Inflammatory macrophage treated with lipopolysaccharide for 1 hour (primary cell): Measurements from ENCODE around the gene SLC5A2.
A peak's percentile ranks its signal among the peaks of the same experiment; 100 is the strongest.
"Not testable (repeated sequence)": the region's sequence is repeated elsewhere in the genome, so short reads cannot be mapped to it uniquely, and the experiment has no call there.

Source experiments
- DNase-seq, 2 donors: peaks; one replicate each; pipeline ENCODE4 v3.0.0-alpha.2; 2020 to 2022

Gene SLC5A2

DNA sequence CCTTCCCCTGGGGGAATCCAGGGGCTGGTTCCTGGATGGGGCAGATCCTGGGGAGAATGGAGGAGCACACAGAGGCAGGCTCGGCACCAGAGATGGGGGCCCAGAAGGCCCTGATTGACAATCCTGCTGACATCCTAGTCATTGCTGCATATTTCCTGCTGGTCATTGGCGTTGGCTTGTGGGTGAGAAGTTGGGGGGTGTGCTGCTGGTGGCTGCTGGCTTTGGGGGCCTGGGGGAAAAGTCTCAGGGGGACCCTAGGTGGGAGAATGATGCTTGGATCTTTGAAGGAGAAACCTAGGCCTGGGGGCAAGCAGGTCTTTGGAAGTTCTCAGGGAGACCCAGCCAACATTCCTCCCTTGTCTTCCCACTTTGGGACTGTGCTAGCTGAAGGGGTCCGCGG is at the start of gene SLC5A2:
TSS of gene SLC5A2 (plus strand) at position 43 of the 400 bp plus-strand sequence. CDS start at position 57, 14 bp downstream.
- no peak for DNase-seq

DNA sequence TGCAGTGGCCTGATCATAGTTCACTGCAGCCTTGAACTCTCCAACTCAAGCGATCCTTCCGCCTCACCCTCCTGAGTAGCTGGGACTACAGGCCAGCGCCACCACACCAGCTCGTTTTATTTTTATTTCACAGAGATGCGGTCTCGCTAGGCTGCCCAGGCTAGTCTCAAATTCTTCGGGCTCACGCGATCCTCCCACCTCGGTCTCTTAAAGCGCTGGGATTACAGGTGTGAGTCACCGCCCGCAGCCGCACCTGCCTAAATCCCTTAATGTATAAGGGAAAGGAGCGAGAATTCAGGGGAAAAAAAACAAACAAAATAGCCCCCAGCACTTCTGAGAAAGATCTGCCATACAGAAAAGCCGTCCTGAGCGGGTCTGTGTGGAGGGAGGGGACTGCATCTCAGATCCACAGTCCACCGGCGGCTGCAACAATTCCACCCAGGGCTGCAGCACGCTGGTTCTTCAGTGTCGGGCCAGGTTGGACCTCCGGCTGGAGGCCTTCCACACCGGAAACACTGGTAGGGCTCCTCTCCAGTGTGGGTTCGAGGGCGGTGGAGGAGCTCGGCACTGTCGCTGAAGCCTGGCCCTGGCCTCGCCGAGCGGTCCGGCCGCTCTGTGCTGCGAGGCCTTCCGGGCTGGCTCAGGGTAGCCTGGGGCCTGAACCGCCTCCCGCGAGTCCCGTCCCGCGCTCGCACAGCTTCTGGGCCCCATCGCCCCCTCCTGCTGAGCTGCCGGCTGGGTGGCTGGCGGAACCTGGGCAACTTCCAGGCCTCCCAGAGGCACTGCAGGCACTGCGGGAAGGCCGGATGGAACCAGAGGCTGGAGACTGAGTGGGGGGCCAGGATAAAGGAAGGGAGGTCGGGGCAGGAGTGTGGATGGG is 47.3 kb upstream of the SLC5A2 start:
- DNase-seq, result no peak

- DNase-seq, result no peak
These were observed 46.5 kb upstream of the SLC5A2 start for GRCh38 chr16:31436221-31437045.

GRCh38 chr16:31438414-31438813 is 44.5 kb upstream of the SLC5A2 start:
- no peak for DNase-seq

GRCh38 chr16:31439023-31439422 is 43.9 kb upstream of the SLC5A2 start:
- not testable (repeated sequence) for DNase-seq

DNA sequence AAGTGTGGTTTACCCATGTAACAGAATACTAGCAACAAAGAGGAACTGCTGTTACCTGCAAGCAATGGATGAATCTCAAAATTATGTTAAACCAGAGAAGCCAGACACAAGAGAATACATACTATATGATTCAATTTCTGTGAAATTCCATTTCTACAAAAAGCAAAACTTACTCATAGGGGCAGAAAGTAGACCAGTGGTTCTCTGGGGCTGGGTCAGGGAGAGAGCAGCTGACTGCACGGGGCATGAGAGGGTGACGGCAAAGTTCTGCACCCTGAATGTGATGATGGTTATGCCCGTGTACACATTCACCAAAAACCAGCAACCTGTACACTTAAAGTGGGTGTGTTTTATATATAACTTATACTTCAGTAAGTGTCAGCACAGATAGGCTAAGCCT is 43.4 kb upstream of the SLC5A2 start:
- DNase-seq, result no peak

DNA sequence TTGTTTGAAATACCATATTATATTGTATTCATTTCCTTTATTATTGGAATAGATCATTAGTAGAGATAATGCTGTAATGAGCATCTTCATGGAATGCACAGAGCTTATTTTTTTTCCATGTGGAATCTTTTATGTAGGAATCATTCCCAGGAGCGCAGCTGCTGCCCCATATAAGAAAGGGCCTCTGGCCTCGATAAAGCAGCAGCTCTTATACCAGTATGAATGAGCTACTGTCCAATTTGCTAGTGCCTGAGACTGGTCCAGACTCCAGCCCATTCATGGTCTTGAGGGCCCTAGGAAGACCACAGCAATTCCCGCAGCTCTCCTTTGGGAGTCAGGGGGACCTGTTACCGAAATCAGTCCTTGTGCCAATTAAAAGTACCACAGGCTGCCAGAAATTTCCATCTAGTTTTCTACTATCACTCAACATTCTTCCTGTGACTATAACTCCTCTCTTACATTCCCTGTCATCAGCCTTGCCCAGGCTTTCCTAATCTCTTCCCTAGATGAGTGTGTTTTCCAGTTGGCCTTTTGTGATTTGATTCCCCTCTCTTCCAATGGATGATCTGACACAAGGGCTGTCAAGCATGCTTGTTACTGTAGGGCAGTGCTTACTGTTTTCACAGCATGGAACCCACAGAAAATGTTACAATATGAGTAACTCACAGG is 42.3 kb upstream of the SLC5A2 start:
- no peak for DNase-seq

DNA sequence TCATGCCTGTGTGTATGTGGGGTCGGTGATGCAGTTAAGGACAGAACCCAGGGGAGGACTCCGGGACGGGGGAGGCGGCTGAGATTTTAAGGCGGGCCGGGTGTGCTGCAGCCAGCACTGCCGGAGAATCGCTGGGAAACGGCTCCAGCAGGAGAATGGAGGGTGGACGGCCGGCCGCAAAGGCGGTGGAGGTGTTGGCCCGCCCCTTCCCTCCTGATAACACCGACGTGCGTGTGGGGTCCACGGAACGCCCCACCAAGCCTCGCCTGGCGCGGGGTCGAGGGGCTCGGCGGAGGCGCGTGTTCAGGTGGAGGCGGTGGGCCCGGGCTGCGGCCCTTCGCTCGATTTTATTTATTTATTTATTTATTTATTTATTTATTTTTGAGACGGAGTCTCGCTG is 41.0 kb upstream of the SLC5A2 start:
- no peak for DNase-seq

DNA sequence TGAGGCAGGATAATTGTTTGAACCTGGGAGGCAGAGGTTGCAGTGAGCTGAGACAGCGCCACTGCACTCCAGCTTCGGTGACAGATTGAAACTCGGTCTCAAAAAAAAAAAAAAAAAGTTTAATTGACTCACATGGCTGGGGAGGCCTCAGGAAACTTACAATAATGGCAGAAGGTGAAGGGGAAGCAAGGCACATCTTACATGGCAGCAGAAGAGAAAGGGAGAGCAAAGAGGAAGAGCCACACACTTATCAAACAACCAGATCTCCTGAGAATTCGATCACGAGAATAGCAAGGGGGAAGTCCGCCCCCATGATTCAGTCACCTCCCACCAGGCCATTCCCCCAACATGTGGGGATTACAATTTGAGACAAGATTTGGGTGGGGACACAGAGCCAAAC is 37.0 kb upstream of the SLC5A2 start:
- DNase-seq, result not testable (repeated sequence)

DNA sequence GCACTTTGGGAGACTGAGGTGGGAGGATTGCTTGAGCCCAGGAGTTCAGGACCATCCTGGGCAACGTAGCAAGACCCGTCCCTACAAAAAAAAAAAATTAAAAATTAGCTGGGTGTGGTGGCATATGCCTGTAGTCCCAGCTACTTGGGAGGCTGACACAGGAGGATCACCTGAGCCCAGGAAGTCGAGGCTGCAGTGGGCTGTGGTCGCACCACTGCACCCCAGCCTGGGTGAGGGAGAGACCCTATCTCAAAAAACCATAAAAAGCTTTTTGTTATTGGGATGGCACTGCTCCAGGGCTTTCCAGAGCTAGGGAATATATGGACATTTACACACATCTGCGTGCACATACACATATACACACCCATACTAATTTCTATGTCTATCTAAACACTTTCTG is 31.7 kb upstream of the SLC5A2 start:
- no peak for DNase-seq

GRCh38 chr16:31451681-31452351 is 31.1 kb upstream of the SLC5A2 start:
- DNase-seq, result peak; percentile 35 to 38

GRCh38 chr16:31452631-31453106 is 30.3 kb upstream of the SLC5A2 start:
- no peak for DNase-seq

DNA sequence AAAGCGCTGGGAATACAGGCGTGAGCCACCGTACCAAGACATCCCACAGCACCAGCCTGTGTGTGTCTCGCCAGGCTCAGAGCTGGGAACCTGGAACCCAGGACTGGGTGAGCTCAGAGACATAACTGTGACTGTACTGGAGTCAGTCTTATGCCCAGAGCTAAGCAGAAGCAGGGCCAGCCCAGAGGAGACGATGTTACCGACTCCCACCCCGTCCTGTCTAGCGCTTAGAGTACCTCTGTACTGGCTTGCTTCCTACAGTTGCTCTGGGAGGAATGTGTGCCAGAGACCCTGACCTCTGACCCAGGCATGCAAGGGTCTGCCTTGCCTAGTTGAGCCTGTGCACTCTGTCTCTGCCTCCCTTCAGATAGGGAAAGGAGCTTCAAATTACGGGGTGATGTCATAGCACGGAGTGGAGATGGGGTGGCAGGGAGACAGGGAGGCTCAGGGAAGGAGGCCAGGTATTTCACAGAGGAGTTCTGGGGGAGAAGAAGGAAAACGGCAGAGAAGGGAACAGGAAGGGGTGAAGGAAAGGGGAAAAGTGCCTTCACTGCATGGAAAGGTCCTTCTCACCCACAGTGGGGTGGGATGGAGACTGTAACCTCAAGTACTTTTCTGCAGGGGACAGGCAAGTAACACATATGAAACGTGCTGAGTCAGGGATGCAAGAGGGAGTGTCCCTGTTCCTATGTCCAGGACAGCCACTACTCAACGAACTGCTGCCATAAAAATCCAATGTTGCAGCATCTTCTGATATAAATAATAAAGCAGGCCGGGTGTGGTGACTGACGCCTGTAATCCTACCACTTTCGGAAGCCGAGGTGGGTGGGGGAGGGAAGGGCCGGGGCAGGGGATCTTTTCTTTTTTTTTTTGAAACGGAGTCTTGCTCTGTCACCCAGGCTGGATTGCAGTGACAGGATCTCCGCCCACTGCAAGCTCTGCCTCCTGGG is 29.4 kb upstream of the SLC5A2 start:
- peak; percentile 94 to 99 for DNase-seq

- peak; percentile 40 for DNase-seq
These were observed 27.2 kb upstream of the SLC5A2 start for GRCh38 chr16:31455601-31456314.

DNA sequence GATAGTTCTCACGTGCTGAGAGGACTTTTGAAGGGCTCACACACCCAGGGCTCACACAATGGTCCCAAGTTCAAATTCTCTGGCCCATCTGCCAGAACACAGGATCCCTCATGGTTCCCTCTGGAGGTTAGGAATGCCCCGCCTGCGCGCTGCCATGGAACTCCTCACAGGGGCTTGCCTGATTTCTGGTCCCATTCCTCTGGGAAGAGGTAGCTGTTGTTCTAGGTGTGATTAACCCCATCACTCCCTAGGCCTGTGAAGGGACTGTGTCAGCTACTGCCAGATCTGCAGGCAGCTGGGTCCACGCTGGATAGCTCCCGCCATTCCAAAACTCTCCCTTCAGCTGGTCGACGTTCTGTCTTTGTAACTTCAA is 25.9 kb upstream of the SLC5A2 start:
- no peak for DNase-seq

DNA sequence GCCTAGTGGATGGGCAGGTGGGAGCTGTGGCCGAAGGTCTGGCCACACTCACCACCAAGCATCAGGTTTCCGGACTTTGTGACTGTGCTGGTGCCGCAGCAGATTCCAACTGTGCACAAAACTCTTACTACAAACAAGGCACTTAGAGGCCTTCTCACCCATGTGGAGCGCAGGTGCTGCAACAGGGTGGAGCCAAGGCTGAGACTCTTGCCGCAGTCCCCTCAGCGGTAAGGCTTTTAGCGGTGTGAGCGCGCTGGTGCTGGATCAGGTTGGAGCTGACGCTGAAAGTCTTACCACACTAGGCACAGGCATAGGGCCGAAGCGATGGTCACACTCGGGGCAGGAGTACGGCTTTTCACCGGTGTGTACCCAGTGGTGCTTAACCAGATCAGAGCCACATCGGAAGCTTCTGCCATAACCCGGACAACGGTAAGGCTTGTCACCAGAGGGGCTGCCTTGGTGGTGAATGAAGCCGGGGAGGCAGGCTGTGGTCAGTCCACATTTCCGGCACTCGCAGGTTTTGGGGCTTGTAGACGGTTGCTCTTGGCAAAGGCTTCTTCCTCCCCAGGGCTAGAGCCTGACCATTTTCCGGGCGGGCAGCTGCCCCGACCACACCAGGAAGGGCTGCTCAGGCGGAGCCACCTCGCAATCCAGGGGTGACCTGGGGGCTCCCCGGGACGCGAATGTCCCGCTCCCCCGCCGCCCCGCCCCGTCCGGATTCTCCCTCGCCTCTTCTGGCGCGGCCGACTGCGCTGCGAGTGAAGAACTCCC is 24.7 kb upstream of the SLC5A2 start:
- peak; percentile 66 to 76 for DNase-seq

- peak; percentile 96 to 97 for DNase-seq
These were observed 23.9 kb upstream of the SLC5A2 start, which contains the start of gene ARMC5 for GRCh38 chr16:31458844-31459686. TSS of gene ARMC5 (plus strand) at chr16:31459501. CDS start at chr16:31459525, 24 bp downstream.

DNA sequence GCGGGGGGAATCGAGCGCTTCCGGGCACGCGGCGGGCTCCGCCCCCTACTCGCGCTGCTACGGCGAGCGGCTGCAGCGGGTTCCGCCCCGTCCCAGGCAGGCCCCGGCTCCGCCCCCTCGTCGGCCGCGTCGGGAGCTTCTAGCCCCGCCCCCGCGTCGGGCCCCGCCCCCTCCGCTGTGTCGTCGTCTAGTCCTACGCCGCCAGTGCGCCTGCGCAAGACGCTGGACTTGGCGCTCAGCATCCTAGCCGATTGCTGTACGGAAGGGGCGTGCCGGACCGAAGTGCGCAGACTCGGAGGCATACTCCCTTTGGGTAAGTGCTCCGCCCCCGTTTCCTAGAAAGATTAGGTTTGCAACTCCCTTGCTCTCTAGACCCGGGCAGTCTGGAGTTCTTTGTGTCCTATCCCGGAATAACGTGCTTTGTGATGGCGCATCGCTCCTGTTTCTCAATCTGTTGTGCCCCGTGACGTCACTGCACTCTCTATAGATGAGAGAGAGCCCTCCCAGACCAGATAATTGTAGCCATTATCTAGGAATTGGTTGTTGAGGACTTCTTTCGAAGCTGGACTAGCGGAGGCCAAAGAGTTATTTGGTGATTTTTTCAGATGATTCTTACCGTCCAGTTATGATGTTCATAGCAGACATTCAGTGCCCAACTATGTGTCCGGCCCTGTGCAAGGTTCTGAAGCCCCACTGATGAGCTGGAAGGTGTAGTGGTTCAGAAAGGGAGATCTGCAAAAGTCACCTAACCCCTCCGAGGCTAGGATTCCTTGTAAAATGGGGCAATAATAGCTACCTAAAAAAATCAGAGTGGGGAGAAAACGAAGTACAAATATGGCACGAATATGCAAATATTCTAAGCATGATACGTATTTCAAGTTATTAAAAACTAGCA is 23.0 kb upstream of the SLC5A2 start:
- DNase-seq, result peak; percentile 99 to 100
